GM19351 (cell line): ENCODE measurements around the gene TGM6.

Experiments used
- ATAC-seq: cut with Tn5 transposase; IDR thresholded peaks from one replicate; pipeline ENCODE4 v1.9.1; 2021; ENCODE audit warnings: mild to moderate bottlenecking, moderate library complexity; ENCODE audit not compliant: unreplicated experiment

The TGM6 gene

GRCh38 chr20:2363587-2363986 is 17.1 kb upstream of the TGM6 start:
- no peak for ATAC-seq

GRCh38 chr20:2364044-2364443 is 16.7 kb upstream of the TGM6 start:
- ATAC-seq: no peak

DNA sequence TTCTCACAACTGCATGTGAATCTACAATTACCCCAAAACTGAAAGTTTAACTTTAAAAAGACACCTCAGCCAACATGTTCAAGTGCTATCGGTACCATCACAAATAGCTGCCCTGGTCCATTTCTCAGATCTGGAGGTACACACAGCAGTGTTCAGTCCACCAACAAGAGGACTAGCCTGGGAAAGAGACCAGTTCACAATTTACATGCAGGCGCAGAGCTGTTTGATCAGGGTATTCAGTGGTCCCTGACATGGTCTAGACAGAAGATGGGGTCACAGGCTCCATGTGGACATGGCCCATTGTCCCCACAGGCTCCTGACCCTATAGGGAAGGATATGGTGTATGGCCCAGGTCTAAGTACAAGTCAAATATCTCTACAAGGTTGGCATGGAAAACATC is 15.6 kb upstream of the TGM6 start:
- ATAC-seq: no peak

GRCh38 chr20:2365666-2366065 is 15.0 kb upstream of the TGM6 start:
- no peak for ATAC-seq

DNA sequence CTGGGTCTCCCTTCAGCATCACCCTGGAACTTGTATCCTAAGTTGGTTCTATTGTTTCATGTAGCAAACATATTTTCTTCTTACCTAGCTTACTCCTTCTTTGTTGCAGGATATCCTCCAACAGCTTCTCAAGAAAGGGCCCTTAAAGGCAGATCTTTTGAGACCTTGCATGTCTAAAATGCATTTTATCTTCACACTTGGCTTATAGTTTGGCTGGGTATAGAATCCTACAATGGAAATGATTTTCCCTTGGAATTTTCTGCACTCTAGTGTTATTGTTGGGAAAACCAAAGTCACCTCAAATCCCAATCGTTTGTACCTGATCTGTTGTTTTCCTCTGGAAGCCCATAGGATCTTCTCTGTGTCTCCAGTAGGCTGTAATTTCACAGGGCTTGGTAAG is 12.1 kb upstream of the TGM6 start:
- ATAC-seq: no peak

GRCh38 chr20:2373098-2373497 is 7.6 kb upstream of the TGM6 start:
- ATAC-seq: no peak

DNA sequence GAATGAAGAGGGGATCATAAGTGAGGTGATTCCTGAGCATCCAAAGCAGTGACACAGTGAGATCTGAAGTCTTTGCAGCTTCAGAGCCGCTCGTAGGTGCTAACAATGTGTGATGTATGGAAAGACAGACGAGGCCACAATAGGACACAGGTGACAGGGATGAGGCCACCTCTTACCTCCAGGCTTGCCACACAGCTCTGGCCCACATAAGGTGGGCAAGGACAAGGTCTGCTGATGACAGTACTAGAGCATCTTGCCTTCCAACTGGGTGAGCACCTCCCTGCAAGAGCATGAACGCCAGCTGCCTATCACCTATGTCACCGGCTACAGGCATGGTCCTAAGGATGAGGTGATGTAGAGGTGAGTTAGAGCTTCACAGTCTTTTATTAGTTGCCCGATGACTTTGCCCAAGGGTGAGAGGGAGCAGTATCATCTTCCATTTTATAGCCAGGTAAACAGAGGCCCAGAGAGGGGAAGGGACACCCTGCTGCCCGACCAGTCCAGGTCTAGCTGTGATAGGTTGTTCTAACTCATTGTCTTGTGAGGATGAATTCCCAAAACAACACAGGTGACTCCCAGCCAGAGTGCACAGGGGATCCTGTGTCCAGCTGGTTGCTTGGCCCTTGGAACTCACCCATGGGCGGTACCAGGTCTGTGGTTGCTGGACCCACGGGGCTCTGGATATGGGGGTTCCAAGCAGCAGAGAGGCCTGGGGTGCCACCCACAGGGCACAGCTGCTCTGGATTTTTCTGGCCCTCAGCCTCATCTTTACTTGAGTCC is 6.2 kb upstream of the TGM6 start:
- ATAC-seq: no peak

DNA sequence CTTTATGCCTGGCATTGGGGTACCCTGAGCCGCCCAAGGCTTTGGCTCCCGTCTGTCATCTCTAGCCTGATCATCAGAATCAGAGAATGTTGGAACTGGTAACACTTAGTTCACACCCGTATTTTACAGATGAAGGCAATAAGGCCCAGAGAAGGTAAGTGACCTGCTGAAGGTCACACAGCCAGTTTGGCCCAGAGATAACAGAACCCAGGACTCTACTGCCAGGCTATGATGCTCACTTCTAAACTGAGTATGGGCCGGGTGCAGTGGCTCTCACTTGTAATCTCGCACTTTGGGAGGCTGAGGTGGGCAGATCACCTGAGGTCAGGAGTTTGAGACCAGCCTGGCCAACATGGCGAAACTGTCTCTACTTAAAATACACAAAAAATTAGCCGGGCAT is 1.8 kb upstream of the TGM6 start:
- no peak for ATAC-seq

DNA sequence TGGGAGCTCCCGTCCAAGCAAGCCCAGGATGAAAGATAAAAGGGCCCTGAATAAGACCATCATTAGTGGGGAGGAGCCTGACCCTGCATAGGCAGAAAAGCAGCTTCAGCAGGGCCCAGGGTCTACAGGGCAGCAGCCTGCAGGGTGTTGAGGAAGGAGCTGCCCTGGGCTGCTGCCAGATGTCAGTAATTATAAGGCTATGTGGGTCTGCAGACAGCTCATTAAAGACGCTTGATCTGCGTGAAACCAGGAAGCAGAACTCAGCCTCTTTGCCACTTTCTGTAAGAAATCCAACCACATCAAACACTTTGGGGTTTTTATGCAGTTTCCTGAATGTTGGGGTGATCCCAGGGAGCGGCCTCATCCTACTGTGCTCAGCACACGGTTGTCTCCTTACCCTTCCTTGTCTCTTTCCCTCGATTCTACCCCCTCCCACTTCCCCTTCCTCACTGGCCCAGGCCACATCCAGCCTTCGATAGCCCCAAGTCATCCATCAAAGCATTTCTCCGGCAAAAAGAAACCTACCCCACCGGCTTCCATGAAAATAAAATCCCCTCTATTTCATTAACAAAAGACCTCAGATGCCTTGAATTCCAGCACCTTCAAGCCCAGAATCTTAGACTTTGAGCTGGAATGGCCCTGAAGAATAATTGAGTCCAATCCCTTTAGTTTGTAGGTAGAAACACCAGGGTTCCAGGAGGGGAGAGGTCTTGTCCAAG is 1.0 kb upstream of the TGM6 start:
- ATAC-seq: no peak

DNA sequence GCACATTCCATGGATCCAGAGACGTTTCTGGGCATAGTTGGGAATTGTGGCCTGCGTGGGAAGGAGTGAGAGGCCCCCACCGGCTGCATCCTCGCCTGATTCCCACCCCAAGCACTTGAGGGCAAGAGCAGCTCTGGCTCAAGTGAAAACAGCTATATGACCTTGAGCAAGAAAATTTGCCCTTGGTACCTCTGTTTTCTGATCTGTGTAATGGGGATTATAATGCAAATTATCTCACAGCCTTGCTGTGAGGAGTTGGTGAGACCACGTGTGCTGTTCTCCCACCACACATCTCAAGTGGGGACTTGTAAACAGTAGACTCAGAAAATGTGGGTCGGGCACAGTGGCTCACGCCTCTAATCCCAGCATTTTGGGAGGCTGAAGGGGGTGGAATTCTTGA is 602 bp downstream of the TGM6 start:
- ATAC-seq: no peak

DNA sequence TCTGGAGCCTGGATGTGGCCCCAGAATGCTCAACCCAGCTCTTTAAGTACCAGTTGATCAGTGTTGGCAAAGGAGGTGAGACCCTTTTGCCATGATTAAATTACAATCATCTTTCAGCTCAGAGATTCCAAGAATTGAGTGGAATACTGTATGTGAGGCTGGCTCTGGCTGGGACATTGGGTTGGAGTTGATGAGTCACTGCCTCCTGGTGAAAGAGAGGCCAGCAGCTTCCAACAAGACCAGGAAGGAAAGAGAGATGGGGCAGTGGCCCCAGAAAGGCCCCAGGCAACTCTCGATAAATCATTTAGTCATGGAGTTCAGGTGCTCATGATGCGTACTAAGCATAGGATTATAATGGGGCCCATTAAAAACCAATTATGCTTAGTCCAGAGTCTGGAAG is 2.1 kb downstream of the TGM6 start:
- no peak for ATAC-seq

- ATAC-seq: no peak
Observed at GRCh38 chr20:2385026-2385425, 4.3 kb downstream of the TGM6 start.

DNA sequence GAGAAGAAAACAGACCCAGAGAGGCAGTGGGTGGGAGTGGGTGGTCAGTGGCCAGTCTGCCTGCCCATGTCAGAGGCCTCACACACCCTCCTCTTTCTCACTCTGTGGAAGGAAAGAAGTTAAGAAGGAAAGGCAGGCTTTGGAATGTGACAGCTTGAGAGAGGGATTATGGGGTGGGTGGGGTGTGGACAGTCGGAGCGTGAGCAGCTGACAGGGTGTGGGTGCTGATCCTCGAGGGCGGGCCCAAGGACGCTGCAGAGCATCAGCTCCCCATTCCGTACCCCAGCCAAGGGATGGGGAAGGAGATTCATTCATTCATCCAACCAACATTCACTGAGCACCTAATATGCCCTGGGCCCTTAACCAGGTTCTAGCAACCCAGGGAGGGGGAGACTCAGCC is 4.8 kb downstream of the TGM6 start:
- ATAC-seq: no peak

- ATAC-seq: no peak
Observed at GRCh38 chr20:2386516-2387179, 5.9 kb downstream of the TGM6 start.

DNA sequence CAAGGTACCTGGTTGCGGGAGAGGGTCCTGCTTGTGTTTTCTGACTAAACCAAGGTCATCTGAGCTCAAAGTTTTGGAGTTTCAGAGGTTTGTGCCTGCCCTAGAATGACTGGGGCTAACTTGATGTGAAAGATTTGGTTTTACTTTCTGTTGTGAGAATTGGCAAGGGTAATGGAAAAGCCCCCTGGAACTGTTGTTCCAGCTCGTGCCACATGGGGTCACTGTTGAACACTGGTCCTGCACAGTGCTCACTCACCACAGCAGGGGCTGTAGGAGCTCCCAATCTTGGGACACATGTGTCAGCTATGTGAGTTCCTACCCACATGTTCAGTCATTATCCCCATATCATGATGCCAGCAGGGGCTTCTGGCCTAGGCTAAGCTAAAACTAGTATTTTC is 6.5 kb downstream of the TGM6 start:
- peak; percentile 55 for ATAC-seq

DNA sequence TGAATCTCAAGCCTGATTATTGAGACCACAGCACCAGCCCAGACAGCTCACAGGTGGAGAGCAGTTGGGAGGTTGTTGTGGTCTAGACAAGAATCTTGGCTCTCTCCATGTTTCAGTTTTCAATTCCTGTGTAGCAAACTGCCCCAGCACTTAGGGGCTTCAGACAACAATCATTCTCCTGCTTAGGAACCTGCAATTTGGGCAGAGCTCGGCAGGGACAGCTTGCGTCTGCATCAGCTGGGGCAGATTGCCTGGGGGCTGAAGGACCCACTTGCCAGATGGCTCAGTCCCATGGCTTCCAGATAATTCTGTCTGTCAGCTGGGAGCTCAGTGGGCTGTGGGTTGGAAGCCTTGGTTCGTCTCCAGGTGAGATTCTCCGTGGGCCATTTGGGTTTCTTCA is 6.9 kb downstream of the TGM6 start:
- ATAC-seq: no peak

GRCh38 chr20:2390951-2391675 is 10.4 kb downstream of the TGM6 start:
- no peak for ATAC-seq

GRCh38 chr20:2394411-2395055 is 13.8 kb downstream of the TGM6 start:
- ATAC-seq: no peak

DNA sequence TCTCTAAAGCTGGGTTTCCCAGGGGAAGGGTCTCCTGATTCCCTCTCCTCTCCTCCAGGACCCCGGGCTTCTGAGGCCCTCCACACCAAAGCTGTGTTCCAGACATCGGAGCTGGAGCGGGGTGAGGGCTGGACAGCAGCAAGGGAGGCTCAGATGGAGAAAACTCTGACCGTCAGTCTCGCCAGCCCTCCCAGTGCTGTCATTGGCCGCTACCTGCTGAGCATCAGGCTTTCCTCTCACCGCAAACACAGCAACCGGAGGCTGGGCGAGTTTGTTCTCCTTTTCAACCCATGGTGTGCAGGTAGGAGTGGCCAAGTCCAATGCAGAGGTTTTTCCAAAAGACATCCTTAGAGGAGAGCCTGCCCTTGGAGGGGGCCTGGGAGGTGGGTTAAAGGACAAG is 14.4 kb downstream of the TGM6 start:
- ATAC-seq: no peak

GRCh38 chr20:2396241-2396814 is 15.6 kb downstream of the TGM6 start:
- no peak for ATAC-seq

DNA sequence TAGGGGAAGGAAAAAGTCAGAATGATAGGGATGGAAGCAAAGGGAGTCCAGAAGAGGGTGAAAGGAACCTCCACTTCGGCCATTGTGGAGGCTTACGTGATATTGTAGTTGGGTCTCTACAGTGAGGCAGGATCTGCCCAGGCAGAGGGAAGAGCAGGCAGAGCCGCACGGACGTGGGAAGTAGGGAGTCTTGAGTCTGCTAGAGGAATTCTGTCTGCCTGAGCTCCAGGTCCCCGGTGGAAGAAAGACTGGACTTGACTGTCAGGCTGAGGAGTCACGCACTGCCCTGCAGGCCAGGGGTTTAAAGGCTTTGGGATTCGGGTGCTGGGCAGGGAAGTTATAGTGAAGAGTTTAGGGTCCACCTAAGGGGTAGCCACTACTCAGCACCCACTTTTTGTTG is 16.4 kb downstream of the TGM6 start:
- ATAC-seq: no peak
